ENCODE results near the gene DLGAP1. TPM values are rescaled to one million over a fixed set of nuclear protein-coding genes. Genes with fewer than 3 reads are reported as not detected.
A peak's percentile ranks its signal among the peaks of the same experiment; 100 is the strongest.

Gene DLGAP1
- total RNA-seq, 1 experiment from 2014 or later, result 23.2 TPM

DNA sequence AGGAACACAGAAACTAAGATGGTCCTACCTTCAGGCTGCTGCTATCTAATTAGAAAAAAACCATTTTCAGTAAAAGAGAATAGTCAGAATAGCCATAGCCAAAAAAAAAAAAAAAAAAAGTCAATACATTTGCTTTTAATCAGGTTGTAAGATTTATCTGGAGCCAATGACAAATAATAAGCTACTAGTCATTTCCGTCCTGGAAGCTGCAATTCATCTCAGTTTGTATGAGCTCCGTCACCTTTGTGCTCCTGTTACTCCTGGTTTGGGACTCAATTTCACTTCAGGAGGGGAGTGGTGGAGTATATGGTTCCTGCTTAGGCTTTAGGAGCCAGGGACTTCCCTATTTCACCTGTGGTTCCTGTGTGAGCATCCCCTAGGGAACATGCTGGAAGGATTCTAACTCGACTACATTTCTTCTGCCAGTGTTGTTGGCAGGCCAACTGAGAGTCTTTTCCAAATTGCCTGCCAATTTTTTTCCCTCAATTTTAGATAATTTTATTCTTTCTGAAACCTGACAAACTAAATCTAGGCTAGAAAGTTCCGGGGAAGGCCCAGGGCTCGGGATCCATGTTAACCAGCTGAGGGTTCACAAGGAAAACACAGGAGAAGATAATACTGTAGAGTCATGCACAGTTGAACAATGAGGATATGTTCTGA is 481.8 kb downstream of the DLGAP1 start:
- no peak overlapping the region for H2BK20ac ChIP-seq (ENCODE audit: low read depth, low read length, poor library complexity, severe bottlenecking)
- Mint-ChIP-seq H3K27me3 (ENCODE audit: low read depth) (no peaks in the 10 kb centered on the region), H3K36me3 (ENCODE audit: insufficient read depth in 1 of 3, low read depth in 3 of 3) (peaks cover 1 to 6% (median 4%) of the 10 kb centered on the region in 3 experiments; a peak in 5 of 7 replicates), H3K27ac (peak overlapping the region in 1 of 3 experiments; percentile 40; a peak in 1 of 7 replicates), H3K4me3 (no peak overlapping the region), H3K9me3 (no peaks in the 10 kb centered on the region), H3K4me1 (peaks cover 8 to 18% of the 10 kb centered on the region in 2 experiments)
- H3K4me2 ChIP-seq (ENCODE audit: insufficient read depth, insufficient read length, low read length), result no peak overlapping the region
- H3K4ac ChIP-seq (ENCODE audit: low read depth, low read length), result no peak overlapping the region
- H2AK5ac ChIP-seq (ENCODE audit: insufficient read length, low read length), result no peak overlapping the region
- H3K27me3 ChIP-seq (ENCODE audit: insufficient read depth, low read length), result no peaks in the 10 kb centered on the region
- H3K18ac ChIP-seq (ENCODE audit: insufficient read length, low read depth, low read length), result no peak overlapping the region
- no peak overlapping the region for H3K9ac ChIP-seq (ENCODE audit: extremely low read depth, insufficient read length, low read length)
- no peak overlapping the region for H2AFZ ChIP-seq (ENCODE audit: low read length)
- no peak overlapping the region for H2BK12ac ChIP-seq (ENCODE audit: insufficient read length, low read depth, low read length)
- H2BK5ac ChIP-seq (ENCODE audit: insufficient read length, low read length), result no peak overlapping the region
- TF ChIP-seq, protein P1, sequence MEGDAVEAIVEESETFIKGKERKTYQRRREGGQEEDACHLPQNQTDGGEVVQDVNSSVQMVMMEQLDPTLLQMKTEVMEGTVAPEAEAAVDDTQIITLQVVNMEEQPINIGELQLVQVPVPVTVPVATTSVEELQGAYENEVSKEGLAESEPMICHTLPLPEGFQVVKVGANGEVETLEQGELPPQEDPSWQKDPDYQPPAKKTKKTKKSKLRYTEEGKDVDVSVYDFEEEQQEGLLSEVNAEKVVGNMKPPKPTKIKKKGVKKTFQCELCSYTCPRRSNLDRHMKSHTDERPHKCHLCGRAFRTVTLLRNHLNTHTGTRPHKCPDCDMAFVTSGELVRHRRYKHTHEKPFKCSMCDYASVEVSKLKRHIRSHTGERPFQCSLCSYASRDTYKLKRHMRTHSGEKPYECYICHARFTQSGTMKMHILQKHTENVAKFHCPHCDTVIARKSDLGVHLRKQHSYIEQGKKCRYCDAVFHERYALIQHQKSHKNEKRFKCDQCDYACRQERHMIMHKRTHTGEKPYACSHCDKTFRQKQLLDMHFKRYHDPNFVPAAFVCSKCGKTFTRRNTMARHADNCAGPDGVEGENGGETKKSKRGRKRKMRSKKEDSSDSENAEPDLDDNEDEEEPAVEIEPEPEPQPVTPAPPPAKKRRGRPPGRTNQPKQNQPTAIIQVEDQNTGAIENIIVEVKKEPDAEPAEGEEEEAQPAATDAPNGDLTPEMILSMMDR (conservative IDR thresholded peaks at IDR 0.05), result no peak
- H4K91ac ChIP-seq (ENCODE audit: insufficient read length, low read depth, low read length), result no peak overlapping the region
- no peak overlapping the region for H3K56ac ChIP-seq (ENCODE audit: insufficient read length, low read depth, low read length)
- DNase-seq, result no peak
- no peak overlapping the region for H4K5ac ChIP-seq (ENCODE audit: insufficient read length, low read depth, low read length)
- no peak overlapping the region for H2BK120ac ChIP-seq (ENCODE audit: low read depth, low read length, poor library complexity, severe bottlenecking)
- no peak overlapping the region for H4K8ac ChIP-seq (replicated peaks; ENCODE audit: insufficient read length, low read depth, low read length)
- H3K14ac ChIP-seq (ENCODE audit: insufficient read depth, low read length), result no peak overlapping the region
- no peaks in the 10 kb centered on the region for H3K4me1 ChIP-seq (ENCODE audit: insufficient read depth, low read length)
- no peak overlapping the region for H2BK15ac ChIP-seq (ENCODE audit: low read depth, low read length)
- no peaks in the 10 kb centered on the region for H3K79me1 ChIP-seq (ENCODE audit: insufficient read depth, low read depth, low read length, poor library complexity, severe bottlenecking)
- H3K23me2 ChIP-seq (ENCODE audit: insufficient read length, low read depth, low read length, poor library complexity, severe bottlenecking), result no peaks in the 10 kb centered on the region
- H4K20me1 ChIP-seq (ENCODE audit: control insufficient read depth, insufficient read depth, insufficient read length), result no peaks in the 10 kb centered on the region
- WGBS (ENCODE audit: extremely low coverage, insufficient read length, low lambda C conversion rate), result no CpG with 5 or more reads among the region's 5 CpGs
- H3T11ph ChIP-seq (ENCODE audit: low read length), result no peak overlapping the region
- H3K23ac ChIP-seq (ENCODE audit: insufficient read length, low read depth, low read length), result no peak overlapping the region
- H3K79me2 ChIP-seq (ENCODE audit: insufficient read depth, low read length), result no peaks in the 10 kb centered on the region
- H3K9me3 ChIP-seq (ENCODE audit: control insufficient read depth, low read depth, low read length), result no peaks in the 10 kb centered on the region
- H3K27ac ChIP-seq (ENCODE audit: insufficient read length, low read depth, low read length), result no peak overlapping the region
